Cardiac fibroblast (primary cell): Measurements from ENCODE around the gene PTK6.

Source experiments
- DNase-seq, 2 donors: peaks; one replicate each; pipeline versions ENCODE4 v3.0.0 to v3.0.0-alpha.2; 2010; ENCODE audit warnings: low read depth in 2 of 2
- H3K4me3 ChIP-seq, 2 donors: replicated peaks in 1 of 2; 1 replicate in 1 of 2; 2 replicates in 1 of 2; pipeline ENCODE4 v1.5.1; 2011; ENCODE audit warnings: low read depth in 2 of 2, low read length in 2 of 2, mild to moderate bottlenecking in 2 of 2, moderate library complexity in 1 of 2
- CTCF ChIP-seq: IDR thresholded peaks from one replicate; pipeline ENCODE4 v1.5.1; 2011; ENCODE audit warnings: low read depth, mild to moderate bottlenecking, low read length, inconsistent platforms

The PTK6 gene

GRCh38 chr20:63497946-63498935, 38.9 kb downstream of the PTK6 start:
- peak in 1 of 2 donors; percentile 46 for DNase-seq
- no peak for TF ChIP-seq CTCF
- no peak overlapping the region for H3K4me3 ChIP-seq

GRCh38 chr20:63497138-63497945, 39.8 kb downstream of the PTK6 start:
- no peak for TF ChIP-seq CTCF
- no peak for DNase-seq
- no peak overlapping the region for H3K4me3 ChIP-seq

DNA sequence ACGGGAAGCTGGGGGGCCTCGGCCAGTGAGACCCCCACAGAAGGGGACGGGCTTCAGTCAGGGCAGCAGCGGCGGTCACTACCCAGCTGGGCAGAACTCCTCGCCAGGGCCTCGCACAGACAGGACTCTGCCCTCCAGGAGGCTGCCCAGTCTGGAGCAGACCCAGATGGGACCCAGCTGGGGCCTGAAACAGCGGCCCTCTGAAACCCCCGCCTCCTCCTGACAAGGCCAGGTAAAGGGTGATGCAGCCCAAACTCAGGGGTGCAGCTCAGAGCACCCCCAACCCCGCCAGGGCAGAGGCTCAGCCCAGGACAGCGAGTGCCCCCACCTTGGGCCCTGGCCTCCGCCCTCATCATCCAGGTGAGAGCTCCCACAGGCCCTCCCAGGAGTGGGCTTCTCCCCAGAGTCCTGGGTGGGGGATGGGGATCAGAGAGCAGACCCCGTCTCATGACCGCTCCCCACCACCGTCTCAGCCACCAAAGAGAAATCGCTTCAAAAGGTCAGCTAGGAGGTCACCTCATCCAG, 40.5 kb downstream of the PTK6 start:
- no peak overlapping the region for H3K4me3 ChIP-seq
- no peak for TF ChIP-seq CTCF
- DNase-seq: no peak

GRCh38 chr20:63495741-63496595, 41.2 kb downstream of the PTK6 start:
- peak overlapping the region; percentile 23 to 26 for H3K4me3 ChIP-seq
- DNase-seq: peak; percentile 45 to 57

DNA sequence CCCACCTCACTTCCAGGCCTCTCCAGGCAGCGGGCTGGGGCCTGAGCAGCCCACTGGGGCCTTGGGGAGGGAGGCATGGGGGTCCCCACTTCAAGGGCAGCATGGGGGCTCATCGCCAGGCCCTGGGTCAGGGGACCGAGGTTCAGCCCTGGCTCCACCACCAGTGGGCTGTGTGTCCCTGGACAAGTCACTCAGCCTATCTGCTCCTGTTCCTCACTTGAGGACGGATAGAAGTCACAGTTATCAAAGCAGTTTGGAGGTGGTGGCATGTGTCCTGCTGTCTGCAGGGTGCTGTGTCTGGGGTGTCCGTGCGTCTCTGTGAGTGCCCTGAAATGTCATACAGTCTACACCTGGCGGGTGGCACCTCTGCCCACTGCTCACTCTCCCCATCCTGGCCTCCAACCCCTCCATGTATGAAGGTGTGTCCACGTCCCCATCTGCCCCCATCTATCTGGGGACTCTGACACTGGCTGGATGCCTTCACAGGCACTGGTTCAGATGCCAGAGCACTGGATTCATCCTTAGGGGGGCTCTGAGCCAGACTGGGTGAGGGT, 41.9 kb downstream of the PTK6 start:
- no peak for DNase-seq
- no peak overlapping the region for H3K4me3 ChIP-seq

More at GRCh38 chr20:63495741-63496595, 41.2 kb downstream of the PTK6 start:
- peak; percentile 83 for TF ChIP-seq CTCF

More for the DNA sequence above, 41.9 kb downstream of the PTK6 start:
- TF ChIP-seq CTCF: no peak
